Parathyroid adenoma (tissue), 2 donors: Measurements from ENCODE around the gene PDCD1.

ENCODE experiments used
- H2AFZ ChIP-seq: fragments of 300-600 bp; sonication (generic); one replicate; pipeline ENCODE4 v1.7.0; 2017; ENCODE audit warnings: antibody characterized with exemption, mild to moderate bottlenecking
- H3K27ac ChIP-seq: fragments of 300-600 bp; sonication (generic); one replicate; pipeline ENCODE4 v1.7.0; 2017
- H3K27me3 ChIP-seq: fragments of 300-600 bp; sonication (generic); one replicate; pipeline ENCODE4 v1.7.0; 2017; ENCODE audit warnings: low read length; ENCODE audit not compliant: control insufficient read depth, insufficient read depth
- H3K36me3 ChIP-seq: fragments of 300-600 bp; sonication (generic); one replicate; pipeline ENCODE4 v1.7.0; 2017; ENCODE audit warnings: low read length; ENCODE audit not compliant: control insufficient read depth, insufficient read depth
- H3K4me1 ChIP-seq: fragments of 300-600 bp; sonication (generic); one replicate; pipeline ENCODE4 v1.7.0; 2017; ENCODE audit warnings: control low read depth
- H3K4me2 ChIP-seq: fragments of 300-600 bp; sonication (generic); one replicate; pipeline ENCODE4 v1.7.0; 2017; ENCODE audit warnings: low read length
- H3K4me3 ChIP-seq: fragments of 300-600 bp; sonication (generic); one replicate; pipeline ENCODE4 v1.7.0; 2017; ENCODE audit warnings: low read depth, low read length
- H3K79me2 ChIP-seq: fragments of 300-600 bp; sonication (generic); one replicate; pipeline ENCODE4 v1.7.0; 2017; ENCODE audit warnings: control low read depth
- H3K9ac ChIP-seq: fragments of 300-600 bp; sonication (generic); one replicate; pipeline ENCODE4 v1.7.0; 2017; ENCODE audit warnings: mild to moderate bottlenecking
- H3K9me3 ChIP-seq: fragments of 300-600 bp; sonication (generic); one replicate; pipeline ENCODE4 v1.7.0; 2017; ENCODE audit warnings: low read length; ENCODE audit not compliant: control insufficient read depth
- TF ChIP-seq, protein P1 (sequence below): fragments of 300-600 bp; sonication (generic); IDR thresholded peaks from one replicate; pipeline ENCODE4 v1.7.0; 2017; ENCODE audit warnings: antibody characterized with exemption, mild to moderate bottlenecking
- donor health status: primary hyperparathyroidism.

PDCD1 gene

DNA sequence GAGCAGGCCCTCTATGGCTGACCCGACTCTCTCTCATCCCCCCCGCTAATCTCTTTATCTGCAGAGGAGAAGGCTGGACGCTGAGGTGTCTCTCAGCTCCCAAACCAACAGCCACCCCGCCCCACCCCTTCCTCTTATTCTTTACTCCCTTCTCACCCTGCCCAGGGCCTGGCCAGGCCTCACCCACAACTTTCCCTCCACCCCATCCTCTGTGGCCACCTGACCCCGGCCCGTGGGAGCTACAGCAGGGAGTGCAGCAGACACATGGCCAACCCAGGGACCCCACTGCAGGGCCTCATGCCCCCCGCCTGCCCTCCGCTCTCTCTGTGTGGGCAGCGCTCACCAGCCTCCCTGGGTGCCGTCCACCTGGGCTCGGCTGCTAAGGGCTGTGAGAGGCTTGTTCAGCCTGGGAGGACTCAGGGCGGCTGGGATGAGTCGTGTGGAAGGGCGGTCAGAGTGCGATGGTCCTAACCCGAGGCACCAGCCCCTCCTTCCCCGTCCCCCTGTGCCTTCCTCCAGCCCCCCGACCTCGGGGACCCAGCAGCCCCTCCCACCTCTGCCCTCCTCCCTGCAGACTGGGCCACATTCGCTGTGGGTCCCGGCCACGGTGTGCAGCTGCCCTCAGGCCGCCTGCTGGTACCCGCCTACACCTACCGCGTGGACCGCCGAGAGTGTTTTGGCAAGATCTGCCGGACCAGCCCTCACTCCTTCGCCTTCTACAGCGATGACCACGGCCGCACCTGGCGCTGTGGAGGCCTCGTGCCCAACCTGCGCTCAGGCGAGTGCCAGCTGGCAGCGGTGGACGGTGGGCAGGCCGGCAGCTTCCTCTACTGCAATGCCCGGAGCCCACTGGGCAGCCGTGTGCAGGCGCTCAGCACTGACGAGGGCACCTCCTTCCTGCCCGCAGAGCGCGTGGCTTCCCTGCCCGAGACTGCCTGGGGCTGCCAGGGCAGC is 42.9 kb downstream of the PDCD1 start:
- Histone ChIP-seq H3K4me3 (no peak overlapping the region), H3K4me2 (no peak overlapping the region), H3K36me3 (no peaks in the 10 kb centered on the region), H3K4me1 (no peaks in the 10 kb centered on the region), H3K27me3 (no peaks in the 10 kb centered on the region), H3K27ac (no peak overlapping the region), H3K9ac (no peak overlapping the region), H3K9me3 (no peaks in the 10 kb centered on the region), H3K79me2 (no peaks in the 10 kb centered on the region), H2AFZ (no peak overlapping the region)
- TF ChIP-seq, protein P1, sequence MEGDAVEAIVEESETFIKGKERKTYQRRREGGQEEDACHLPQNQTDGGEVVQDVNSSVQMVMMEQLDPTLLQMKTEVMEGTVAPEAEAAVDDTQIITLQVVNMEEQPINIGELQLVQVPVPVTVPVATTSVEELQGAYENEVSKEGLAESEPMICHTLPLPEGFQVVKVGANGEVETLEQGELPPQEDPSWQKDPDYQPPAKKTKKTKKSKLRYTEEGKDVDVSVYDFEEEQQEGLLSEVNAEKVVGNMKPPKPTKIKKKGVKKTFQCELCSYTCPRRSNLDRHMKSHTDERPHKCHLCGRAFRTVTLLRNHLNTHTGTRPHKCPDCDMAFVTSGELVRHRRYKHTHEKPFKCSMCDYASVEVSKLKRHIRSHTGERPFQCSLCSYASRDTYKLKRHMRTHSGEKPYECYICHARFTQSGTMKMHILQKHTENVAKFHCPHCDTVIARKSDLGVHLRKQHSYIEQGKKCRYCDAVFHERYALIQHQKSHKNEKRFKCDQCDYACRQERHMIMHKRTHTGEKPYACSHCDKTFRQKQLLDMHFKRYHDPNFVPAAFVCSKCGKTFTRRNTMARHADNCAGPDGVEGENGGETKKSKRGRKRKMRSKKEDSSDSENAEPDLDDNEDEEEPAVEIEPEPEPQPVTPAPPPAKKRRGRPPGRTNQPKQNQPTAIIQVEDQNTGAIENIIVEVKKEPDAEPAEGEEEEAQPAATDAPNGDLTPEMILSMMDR = no peak

DNA sequence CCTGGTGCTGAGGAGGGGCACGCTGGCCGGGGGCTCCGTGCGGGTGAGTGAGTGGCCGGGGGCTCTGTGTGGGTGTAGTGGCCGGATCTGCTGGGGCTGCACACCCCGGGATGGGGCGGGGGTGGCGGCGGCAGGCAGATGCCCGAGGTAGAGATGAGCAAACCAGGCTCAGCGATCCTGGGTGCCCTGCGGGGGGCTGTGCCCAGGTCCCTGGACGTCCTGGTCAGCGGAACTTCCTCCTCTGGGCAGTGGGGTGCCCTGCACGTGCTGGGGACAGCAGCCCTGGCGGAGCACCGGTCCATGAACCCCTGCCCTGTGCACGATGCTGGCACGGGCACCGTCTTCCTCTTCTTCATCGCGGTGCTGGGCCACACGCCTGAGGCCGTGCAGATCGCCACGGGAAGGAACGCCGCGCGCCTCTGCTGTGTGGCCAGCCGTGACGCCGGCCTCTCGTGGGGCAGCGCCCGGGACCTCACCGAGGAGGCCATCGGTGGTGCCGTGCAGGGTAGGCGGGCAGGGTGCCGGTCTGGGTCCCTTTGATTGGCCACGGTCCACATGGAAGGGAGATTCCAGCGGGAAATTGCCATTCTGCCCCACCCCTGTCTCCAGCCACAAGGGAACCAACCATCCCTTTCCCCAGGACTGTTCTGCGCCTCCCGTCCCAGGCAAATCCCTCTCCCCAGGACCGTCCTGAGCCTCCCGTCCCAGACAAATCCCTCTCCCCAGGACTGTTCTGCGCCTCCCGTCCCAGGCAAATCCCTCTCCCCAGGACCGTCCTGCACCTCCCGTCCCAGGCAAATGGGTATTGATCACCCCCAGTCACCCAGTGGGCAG is 43.8 kb downstream of the PDCD1 start:
- H3K4me1 ChIP-seq = no peaks in the 10 kb centered on the region
- no peak overlapping the region for H3K27ac ChIP-seq
- H3K4me2 ChIP-seq = no peak overlapping the region
- H2AFZ ChIP-seq = no peak overlapping the region
- no peaks in the 10 kb centered on the region for H3K27me3 ChIP-seq
- no peak overlapping the region for H3K9ac ChIP-seq
- no peaks in the 10 kb centered on the region for H3K9me3 ChIP-seq
- H3K36me3 ChIP-seq = no peaks in the 10 kb centered on the region
- TF ChIP-seq, protein P1 = no peak
- H3K79me2 ChIP-seq = no peaks in the 10 kb centered on the region
- no peak overlapping the region for H3K4me3 ChIP-seq

DNA sequence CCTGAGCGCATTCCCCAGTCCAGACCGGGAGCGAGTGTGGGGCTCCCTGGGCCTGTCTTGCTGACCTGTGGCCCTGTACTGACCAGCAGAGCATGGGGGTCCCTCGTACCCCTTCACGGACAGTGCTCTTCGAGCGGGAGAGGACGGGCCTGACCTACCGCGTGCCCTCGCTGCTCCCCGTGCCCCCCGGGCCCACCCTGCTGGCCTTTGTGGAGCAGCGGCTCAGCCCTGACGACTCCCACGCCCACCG is 44.4 kb downstream of the PDCD1 start:
- no peaks in the 10 kb centered on the region for H3K36me3 ChIP-seq
- H3K27me3 ChIP-seq = no peaks in the 10 kb centered on the region
- no peak overlapping the region for H3K4me3 ChIP-seq
- TF ChIP-seq, protein P1 = no peak
- H3K4me2 ChIP-seq = no peak overlapping the region
- H3K4me1 ChIP-seq = no peaks in the 10 kb centered on the region
- H3K9ac ChIP-seq = no peak overlapping the region
- no peak overlapping the region for H3K27ac ChIP-seq
- H3K9me3 ChIP-seq = no peaks in the 10 kb centered on the region
- no peak overlapping the region for H2AFZ ChIP-seq
- no peaks in the 10 kb centered on the region for H3K79me2 ChIP-seq

DNA sequence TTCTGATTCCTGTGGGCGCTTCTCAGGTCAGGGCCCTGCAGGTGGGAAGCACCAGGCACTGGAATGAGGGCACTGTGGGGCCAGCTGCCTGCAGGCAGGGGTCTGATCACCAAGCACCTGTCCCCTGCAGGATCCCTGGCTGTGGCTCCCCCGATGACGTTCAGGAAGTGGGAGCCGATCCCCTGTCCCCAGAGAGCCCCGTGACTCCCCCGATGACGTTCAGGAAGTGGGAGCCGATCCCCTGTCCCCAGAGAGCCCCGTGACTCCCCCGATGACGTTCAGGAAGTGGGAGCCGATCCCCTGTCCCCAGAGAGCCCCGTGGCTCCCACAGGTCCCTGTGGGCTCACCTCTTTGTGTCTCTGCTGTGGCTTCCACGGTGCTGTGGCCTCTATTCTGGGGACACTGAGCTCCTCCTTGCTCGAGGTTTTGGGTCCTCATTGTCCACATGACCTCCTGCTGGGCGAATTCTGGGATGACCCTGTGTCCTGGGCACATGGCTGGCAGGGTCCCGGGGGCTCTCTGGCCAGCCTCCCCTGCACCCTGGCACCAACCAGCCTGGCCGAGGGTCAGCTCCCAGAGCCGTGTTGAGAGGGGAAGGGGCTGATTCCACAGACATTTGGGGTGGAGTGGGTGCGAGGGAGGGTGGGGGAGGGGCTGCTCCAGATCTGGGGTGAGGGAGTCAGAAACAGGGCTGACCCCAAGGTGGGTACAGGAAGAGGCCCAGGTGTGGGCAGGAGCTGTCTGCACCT is 44.9 kb downstream of the PDCD1 start:
- no peaks in the 10 kb centered on the region for H3K79me2 ChIP-seq
- no peak overlapping the region for H3K9ac ChIP-seq
- no peak overlapping the region for H3K27ac ChIP-seq
- no peaks in the 10 kb centered on the region for H3K27me3 ChIP-seq
- H3K36me3 ChIP-seq = no peaks in the 10 kb centered on the region
- TF ChIP-seq, protein P1 = no peak
- H3K4me1 ChIP-seq = no peaks in the 10 kb centered on the region
- no peak overlapping the region for H2AFZ ChIP-seq
- H3K4me2 ChIP-seq = no peak overlapping the region
- H3K9me3 ChIP-seq = no peaks in the 10 kb centered on the region
- no peak overlapping the region for H3K4me3 ChIP-seq
